ENCODE results near the gene SIPA1.

The SIPA1 gene, protein sequence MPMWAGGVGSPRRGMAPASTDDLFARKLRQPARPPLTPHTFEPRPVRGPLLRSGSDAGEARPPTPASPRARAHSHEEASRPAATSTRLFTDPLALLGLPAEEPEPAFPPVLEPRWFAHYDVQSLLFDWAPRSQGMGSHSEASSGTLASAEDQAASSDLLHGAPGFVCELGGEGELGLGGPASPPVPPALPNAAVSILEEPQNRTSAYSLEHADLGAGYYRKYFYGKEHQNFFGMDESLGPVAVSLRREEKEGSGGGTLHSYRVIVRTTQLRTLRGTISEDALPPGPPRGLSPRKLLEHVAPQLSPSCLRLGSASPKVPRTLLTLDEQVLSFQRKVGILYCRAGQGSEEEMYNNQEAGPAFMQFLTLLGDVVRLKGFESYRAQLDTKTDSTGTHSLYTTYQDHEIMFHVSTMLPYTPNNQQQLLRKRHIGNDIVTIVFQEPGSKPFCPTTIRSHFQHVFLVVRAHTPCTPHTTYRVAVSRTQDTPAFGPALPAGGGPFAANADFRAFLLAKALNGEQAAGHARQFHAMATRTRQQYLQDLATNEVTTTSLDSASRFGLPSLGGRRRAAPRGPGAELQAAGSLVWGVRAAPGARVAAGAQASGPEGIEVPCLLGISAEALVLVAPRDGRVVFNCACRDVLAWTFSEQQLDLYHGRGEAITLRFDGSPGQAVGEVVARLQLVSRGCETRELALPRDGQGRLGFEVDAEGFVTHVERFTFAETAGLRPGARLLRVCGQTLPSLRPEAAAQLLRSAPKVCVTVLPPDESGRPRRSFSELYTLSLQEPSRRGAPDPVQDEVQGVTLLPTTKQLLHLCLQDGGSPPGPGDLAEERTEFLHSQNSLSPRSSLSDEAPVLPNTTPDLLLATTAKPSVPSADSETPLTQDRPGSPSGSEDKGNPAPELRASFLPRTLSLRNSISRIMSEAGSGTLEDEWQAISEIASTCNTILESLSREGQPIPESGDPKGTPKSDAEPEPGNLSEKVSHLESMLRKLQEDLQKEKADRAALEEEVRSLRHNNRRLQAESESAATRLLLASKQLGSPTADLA

DNA sequence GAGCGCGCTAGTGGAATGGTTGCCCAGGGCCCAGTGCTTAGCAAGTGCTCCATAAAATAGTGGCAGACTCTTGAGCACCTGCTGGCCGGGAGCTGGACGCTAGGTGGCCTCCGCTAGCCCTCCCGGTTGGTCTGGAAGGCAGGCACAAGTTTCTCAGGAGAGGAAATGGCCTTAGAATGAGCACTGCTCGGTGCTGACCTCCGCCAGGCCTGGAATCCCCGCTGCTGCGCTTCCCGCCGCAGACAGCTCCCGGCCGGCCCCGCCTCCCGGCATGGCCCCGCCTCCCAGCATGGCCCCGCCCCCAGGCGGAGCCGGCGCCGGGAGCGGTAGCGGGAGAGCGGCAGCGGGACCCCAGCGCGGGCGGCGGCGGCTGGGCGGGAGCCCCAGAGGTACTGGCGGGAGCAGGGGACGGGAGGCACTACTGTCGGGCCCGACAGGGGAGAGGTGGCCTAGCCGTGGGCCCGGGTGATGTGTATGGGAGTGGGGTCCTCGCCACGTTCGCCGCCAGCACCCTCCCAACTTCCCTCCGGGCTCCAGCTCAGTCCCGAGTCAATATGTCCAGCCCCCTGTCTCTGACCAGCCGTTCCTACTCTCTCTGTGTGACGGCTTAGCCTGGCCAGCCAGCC is at the start of gene SIPA1:
SIPA1 (plus strand) TSS at position 308 of the 626 bp plus-strand sequence. CDS start 2,821 bp downstream, outside the sequence.
- no peak within 1 kb of the TSS for H3K9ac ChIP-seq
- H3K79me2 ChIP-seq = no peaks in the 10 kb centered on the region
- no peaks in the 10 kb centered on the region for H3K9me3 ChIP-seq (ENCODE audit: control insufficient read depth, low read length)
- no peaks in the 10 kb centered on the region for H3K36me3 ChIP-seq (ENCODE audit: control insufficient read depth, insufficient read depth, low read length)
- no peak within 1 kb of the TSS for H2AFZ ChIP-seq
- peak within 1 kb of the TSS; percentile 65 for H3K4me2 ChIP-seq (ENCODE audit: low read length)
- H3K27me3 ChIP-seq (ENCODE audit: control insufficient read depth, insufficient read depth, low read length) = no peaks in the 10 kb centered on the region
- TF ChIP-seq, protein P1, sequence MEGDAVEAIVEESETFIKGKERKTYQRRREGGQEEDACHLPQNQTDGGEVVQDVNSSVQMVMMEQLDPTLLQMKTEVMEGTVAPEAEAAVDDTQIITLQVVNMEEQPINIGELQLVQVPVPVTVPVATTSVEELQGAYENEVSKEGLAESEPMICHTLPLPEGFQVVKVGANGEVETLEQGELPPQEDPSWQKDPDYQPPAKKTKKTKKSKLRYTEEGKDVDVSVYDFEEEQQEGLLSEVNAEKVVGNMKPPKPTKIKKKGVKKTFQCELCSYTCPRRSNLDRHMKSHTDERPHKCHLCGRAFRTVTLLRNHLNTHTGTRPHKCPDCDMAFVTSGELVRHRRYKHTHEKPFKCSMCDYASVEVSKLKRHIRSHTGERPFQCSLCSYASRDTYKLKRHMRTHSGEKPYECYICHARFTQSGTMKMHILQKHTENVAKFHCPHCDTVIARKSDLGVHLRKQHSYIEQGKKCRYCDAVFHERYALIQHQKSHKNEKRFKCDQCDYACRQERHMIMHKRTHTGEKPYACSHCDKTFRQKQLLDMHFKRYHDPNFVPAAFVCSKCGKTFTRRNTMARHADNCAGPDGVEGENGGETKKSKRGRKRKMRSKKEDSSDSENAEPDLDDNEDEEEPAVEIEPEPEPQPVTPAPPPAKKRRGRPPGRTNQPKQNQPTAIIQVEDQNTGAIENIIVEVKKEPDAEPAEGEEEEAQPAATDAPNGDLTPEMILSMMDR (IDR thresholded peaks at IDR 0.05) = peak; percentile 14
- no peaks in the 10 kb centered on the region for H3K4me1 ChIP-seq
- peak within 1 kb of the TSS; percentile 69 for H3K27ac ChIP-seq
- H3K4me3 ChIP-seq (ENCODE audit: low read depth, low read length) = peak within 1 kb of the TSS; percentile 62

- Histone ChIP-seq H3K36me3 (ENCODE audit: control insufficient read depth, insufficient read depth, low read length) (no peaks in the 10 kb centered on the region), H3K9ac (no peak overlapping the region), H3K4me2 (ENCODE audit: low read length) (no peak overlapping the region), H3K79me2 (no peaks in the 10 kb centered on the region), H3K9me3 (ENCODE audit: control insufficient read depth, low read length) (no peaks in the 10 kb centered on the region), H3K27me3 (ENCODE audit: control insufficient read depth, insufficient read depth, low read length) (no peaks in the 10 kb centered on the region), H3K4me1 (no peaks in the 10 kb centered on the region), H3K4me3 (ENCODE audit: low read depth, low read length) (no peak overlapping the region), H2AFZ (no peak overlapping the region), H3K27ac (no peak overlapping the region)
- TF ChIP-seq, protein P1 (IDR thresholded peaks at IDR 0.05) = peak; percentile 47
Observed at GRCh38 chr11:65588199-65589054, 49.5 kb upstream of the SIPA1 start.

DNA sequence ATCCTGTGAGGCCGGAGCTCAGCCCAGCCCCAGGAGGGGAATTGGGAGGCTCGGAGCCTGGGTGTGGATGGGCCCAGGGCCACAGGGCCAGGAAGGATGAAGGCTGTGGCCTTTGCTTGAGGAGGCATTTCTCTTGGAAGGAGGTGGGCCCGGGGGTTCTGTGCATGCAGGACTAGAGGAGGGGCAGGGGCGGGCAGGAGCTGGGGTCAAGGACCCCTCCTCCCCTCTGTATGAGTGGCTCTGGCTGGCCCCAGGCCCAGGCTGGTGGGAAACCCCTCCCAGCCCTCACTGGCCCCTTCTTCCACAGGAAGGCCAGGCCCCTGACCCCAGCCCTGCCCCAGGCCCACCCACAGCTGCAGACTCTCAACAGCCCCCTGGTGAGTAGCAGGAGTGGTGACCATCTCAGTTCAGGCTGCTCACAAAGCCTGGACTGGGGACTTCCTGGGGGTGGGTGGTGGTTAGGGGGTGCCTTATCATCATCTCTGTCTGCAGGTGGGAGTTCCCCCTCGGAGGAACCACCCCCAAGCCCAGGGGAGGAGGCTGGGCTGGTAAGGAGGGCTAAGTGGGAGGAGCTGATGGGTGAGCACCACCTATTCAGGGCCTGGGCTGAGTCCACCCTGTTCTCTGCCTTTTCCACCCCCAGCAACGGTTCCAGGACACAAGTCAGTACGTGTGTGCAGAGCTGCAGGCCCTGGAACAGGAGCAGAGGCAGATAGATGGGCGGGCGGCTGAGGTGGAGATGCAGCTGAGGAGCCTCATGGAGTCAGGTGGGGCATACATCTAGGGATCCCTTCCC is 48.3 kb upstream of the SIPA1 start:
- Histone ChIP-seq H3K27me3 (ENCODE audit: control insufficient read depth, insufficient read depth, low read length) (no peaks in the 10 kb centered on the region), H3K4me1 (no peaks in the 10 kb centered on the region), H3K79me2 (no peaks in the 10 kb centered on the region), H3K9me3 (ENCODE audit: control insufficient read depth, low read length) (no peaks in the 10 kb centered on the region), H2AFZ (no peak overlapping the region), H3K9ac (no peak overlapping the region), H3K27ac (no peak overlapping the region), H3K4me2 (ENCODE audit: low read length) (no peak overlapping the region), H3K36me3 (ENCODE audit: control insufficient read depth, insufficient read depth, low read length) (no peaks in the 10 kb centered on the region), H3K4me3 (ENCODE audit: low read depth, low read length) (no peak overlapping the region)
- TF ChIP-seq, protein P1 (IDR thresholded peaks at IDR 0.05) = no peak

Data from parathyroid adenoma (tissue), 2 donors.